Measurements from ENCODE around the gene CEP170B. TPM values are rescaled to one million over a fixed set of nuclear protein-coding genes. Genes with fewer than 3 reads are reported as not detected.

Gene CEP170B
- total RNA-seq, 4 donors from 2014 or later: 42.1 to 112 (median 83.8) TPM

DNA sequence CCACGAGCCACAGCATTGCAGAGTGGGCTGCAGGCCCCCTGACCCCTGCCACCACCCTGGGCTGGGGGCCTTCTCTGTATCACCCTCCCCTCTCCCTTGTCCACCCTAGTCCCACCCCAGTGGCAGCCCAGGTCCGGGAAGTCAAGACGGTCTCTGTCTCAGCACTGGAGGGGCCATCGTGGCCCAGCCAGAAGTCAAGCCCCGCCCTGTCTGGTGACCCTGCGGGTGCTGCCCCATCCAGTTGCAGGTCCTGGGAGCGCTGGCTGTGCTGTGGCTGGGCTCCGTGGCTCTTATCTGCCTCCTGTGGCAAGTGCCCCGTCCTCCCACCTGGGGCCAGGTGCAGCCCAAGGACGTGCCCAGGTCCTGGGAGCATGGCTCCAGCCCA lies 62.4 kb downstream of the CEP170B start:
- H3K36me3 ChIP-seq: no peaks in the 10 kb centered on the region
- H3K27ac ChIP-seq: peak overlapping the region in 1 of 4 donors; percentile 84
- H3K9me3 ChIP-seq: peaks cover 0 to 5% (median 0%) of the 10 kb centered on the region in 4 donors
- peaks cover 0 to 18% (median under 1%) of the 10 kb centered on the region in 4 donors for H3K4me1 ChIP-seq
- TF ChIP-seq, protein P1, sequence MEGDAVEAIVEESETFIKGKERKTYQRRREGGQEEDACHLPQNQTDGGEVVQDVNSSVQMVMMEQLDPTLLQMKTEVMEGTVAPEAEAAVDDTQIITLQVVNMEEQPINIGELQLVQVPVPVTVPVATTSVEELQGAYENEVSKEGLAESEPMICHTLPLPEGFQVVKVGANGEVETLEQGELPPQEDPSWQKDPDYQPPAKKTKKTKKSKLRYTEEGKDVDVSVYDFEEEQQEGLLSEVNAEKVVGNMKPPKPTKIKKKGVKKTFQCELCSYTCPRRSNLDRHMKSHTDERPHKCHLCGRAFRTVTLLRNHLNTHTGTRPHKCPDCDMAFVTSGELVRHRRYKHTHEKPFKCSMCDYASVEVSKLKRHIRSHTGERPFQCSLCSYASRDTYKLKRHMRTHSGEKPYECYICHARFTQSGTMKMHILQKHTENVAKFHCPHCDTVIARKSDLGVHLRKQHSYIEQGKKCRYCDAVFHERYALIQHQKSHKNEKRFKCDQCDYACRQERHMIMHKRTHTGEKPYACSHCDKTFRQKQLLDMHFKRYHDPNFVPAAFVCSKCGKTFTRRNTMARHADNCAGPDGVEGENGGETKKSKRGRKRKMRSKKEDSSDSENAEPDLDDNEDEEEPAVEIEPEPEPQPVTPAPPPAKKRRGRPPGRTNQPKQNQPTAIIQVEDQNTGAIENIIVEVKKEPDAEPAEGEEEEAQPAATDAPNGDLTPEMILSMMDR (IDR thresholded peaks at IDR 0.05): no peak
- no peak for TF ChIP-seq POLR2A (IDR thresholded peaks at IDR 0.05)
- H3K4me3 ChIP-seq: peak overlapping the region in 1 of 4 donors; percentile 3
- DNase-seq: no peak
- H3K27me3 ChIP-seq: no peaks in the 10 kb centered on the region

DNA sequence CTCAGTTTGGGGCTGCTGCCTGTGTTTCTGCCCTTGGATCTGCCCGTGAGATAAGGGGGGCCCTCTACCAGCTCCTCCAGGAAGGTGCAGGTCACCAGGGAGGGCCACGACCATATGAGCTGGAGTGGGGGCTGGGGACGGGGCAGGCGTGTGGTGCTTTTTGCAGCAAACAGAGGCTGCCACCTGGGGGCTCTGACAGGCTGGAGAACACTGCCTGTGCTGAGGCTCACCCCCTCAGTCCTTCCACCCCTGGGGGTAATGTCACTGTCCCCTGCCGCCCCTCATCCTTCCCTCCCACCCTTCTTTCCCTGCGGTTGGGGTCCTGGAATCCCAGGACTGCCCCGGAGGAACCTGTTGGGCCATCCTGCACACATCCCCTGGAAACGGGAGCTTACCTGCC lies 62.8 kb downstream of the CEP170B start:
- Histone ChIP-seq H3K4me3 (peak overlapping the region in 1 of 4 donors; percentile 3), H3K27me3 (no peaks in the 10 kb centered on the region), H3K4me1 (peaks cover 0 to 21% (median 3%) of the 10 kb centered on the region in 4 donors), H3K9me3 (peaks cover 0 to 5% (median 0%) of the 10 kb centered on the region in 4 donors), H3K36me3 (no peaks in the 10 kb centered on the region), H3K27ac (no peak overlapping the region)
- DNase-seq: no peak
- TF ChIP-seq POLR2A (IDR thresholded peaks at IDR 0.05): no peak
- TF ChIP-seq, protein P1 (IDR thresholded peaks at IDR 0.05): no peak

DNA sequence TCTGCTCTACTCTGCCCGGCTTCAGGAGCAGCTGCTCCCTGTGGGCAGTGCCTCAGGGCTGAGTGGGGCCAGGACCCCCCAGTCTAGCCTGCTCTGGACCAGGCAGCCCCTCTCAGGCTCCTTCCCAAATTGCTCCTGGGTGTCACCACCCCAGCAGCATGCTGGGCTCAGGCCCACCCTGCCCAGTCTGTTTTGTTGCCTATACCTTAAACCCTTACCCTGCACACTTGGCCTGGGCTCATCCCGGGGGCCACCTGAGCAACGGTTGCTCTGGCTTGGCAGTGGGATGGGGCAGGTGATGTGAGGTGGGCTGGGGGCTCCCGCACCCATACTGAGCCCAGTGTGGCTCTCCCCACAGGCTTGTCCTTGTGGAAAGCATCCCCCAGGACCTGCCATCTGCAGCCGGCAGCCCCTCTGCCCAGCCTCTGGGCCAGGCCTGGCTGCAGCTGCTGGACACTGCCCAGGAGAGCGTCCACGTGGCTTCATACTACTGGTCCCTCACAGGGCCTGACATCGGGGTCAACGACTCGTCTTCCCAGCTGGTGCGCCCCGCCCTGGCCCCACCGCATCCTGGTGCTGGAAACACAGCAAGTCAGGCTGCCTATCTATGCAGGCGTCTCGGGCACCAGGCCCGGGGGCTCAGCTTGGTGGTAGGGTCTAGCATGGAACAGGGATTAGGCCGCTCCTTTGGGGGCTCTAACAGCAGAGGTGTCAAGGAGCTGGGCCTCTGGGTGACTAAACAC lies 63.5 kb downstream of the CEP170B start:
- no peak overlapping the region for H3K4me3 ChIP-seq
- peaks cover 0 to 5% (median 0%) of the 10 kb centered on the region in 4 donors for H3K9me3 ChIP-seq
- H3K27ac ChIP-seq: no peak overlapping the region
- no peak for DNase-seq
- TF ChIP-seq POLR2A (IDR thresholded peaks at IDR 0.05): no peak
- TF ChIP-seq, protein P1 (IDR thresholded peaks at IDR 0.05): no peak
- H3K4me1 ChIP-seq: peaks cover 0 to 25% (median 5%) of the 10 kb centered on the region in 4 donors
- no peaks in the 10 kb centered on the region for H3K36me3 ChIP-seq
- no peaks in the 10 kb centered on the region for H3K27me3 ChIP-seq

DNA sequence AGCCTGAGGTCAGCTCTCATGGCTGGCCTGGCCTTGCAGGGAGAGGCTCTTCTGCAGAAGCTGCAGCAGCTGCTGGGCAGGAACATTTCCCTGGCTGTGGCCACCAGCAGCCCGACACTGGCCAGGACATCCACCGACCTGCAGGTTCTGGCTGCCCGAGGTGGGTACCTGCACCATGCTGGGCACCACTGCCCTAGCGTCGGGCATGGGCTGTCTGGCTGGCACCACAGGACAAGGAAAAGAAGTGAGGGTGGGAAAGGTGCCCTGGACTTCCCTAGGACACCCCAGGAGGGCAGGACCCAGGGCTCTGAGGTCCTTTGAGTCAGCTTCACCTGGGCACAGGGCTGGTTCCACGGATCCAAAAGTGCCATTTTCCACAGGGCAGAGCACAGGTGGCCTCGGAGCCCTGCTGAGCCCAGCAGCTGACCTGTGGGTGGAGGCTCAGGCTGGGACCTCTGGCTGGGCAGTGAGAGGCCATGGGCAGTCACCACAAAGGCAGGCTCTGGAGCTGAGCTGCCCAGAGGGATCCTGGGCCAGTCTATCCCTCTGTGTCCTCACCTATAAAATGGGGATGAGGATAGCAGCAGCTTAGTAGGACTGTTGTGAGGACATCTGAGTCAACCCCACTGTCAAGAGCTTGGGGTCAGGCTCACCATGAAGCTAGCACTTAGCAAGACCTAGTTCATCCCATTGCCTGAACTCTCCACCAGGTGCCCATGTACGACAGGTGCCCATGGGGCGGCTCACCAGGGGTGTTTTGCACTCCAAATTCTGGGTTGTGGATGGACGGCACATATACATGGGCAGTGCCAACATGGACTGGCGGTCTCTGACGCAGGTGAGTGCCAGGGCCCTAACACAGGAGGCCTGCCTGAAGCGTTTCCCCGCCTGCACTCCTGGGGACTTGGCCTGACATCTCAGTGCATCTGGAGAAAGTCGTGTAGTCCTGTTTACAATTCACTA lies 64.5 kb downstream of the CEP170B start:
- Histone ChIP-seq H3K4me3 (no peak overlapping the region), H3K36me3 (no peaks in the 10 kb centered on the region), H3K27ac (no peak overlapping the region), H3K4me1 (peaks cover 0 to 25% (median 5%) of the 10 kb centered on the region in 4 donors), H3K27me3 (no peaks in the 10 kb centered on the region), H3K9me3 (no peaks in the 10 kb centered on the region)
- no peak for DNase-seq
- TF ChIP-seq, protein P1 (IDR thresholded peaks at IDR 0.05): no peak
- TF ChIP-seq POLR2A (IDR thresholded peaks at IDR 0.05): no peak

DNA sequence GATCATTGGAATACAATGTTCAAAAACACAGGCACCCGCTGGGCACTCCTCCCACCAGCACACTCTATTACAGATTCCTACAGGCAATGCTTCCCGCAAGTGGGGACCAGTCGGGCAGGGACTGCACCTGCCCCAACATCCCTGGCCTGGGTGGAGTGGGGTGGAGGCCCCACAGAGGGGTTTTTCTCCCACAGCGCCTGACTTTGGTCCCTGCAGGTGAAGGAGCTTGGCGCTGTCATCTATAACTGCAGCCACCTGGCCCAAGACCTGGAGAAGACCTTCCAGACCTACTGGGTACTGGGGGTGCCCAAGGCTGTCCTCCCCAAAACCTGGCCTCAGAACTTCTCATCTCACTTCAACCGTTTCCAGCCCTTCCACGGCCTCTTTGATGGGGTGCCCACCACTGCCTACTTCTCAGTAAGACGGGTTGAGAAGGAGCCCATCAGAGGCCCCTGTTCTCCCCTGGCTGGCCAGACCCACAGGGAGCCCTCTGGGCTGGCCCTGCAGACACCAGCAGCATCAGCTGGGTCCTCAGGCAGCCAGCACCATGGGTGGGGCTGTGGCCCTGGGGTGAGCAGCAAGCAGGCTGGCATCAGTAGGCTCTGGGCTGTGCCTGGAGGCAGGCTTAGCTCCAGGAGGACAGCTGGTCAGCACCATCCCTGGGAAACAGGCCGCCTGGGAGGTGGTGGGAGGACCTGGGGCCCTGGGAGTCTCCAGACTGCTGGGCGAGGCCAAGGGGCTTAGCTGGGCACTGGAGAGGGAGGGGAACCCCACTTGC lies 65.6 kb downstream of the CEP170B start:
- DNase-seq: peak in 2 of 3 donors; percentile 36 to 44
- H3K36me3 ChIP-seq: no peaks in the 10 kb centered on the region
- no peak for TF ChIP-seq POLR2A (IDR thresholded peaks at IDR 0.05)
- TF ChIP-seq, protein P1 (IDR thresholded peaks at IDR 0.05): no peak
- H3K27ac ChIP-seq: no peak overlapping the region
- H3K9me3 ChIP-seq: no peaks in the 10 kb centered on the region
- H3K4me1 ChIP-seq: peaks cover 0 to 20% (median 5%) of the 10 kb centered on the region in 4 donors
- no peak overlapping the region for H3K4me3 ChIP-seq
- no peaks in the 10 kb centered on the region for H3K27me3 ChIP-seq
